ENCODE measurements around the gene PRR16.

The PRR16 gene

GRCh38 chr5:120567921-120568320 lies 103.8 kb downstream of the PRR16 start:
- Histone ChIP-seq H4K20me1 (ENCODE audit: low read depth, low read length) (no peaks in the 10 kb centered on the region), H3K9me2 (replicated peaks; ENCODE audit: insufficient read depth, low read length) (no peaks in the 10 kb centered on the region), H3K27me3 (ENCODE audit: low read length) (no peaks in the 10 kb centered on the region), H3K9me3 (ENCODE audit: insufficient read depth, low read length) (no peaks in the 10 kb centered on the region), H3K79me2 (ENCODE audit: insufficient read depth, low read length) (no peaks in the 10 kb centered on the region), H2AFZ (ENCODE audit: low read depth, low read length, severe bottlenecking) (no peak overlapping the region), H3K36me3 (ENCODE audit: low read length) (no peaks in the 10 kb centered on the region), H3K4me2 (ENCODE audit: low read depth, low read length, poor library complexity, severe bottlenecking) (no peak overlapping the region), H3F3A (ENCODE audit: insufficient read depth) (no peaks in the 10 kb centered on the region), H3K9ac (ENCODE audit: low read length) (no peak overlapping the region), H3K27ac (ENCODE audit: low read depth, low read length) (no peak overlapping the region), H3K4me3 (ENCODE audit: insufficient read depth, low read length, poor library complexity, severe bottlenecking) (no peak overlapping the region)
- no peak for TF ChIP-seq EZH2phosphoT487 (conservative IDR thresholded peaks at IDR 0.05; ENCODE audit: low read length)
- TF ChIP-seq CTCF (IDR thresholded peaks at IDR 0.05; ENCODE audit: insufficient read depth, low read length, poor library complexity, severe bottlenecking), result no peak

GRCh38 chr5:120568711-120569110 lies 104.6 kb downstream of the PRR16 start:
- TF ChIP-seq EZH2phosphoT487 (conservative IDR thresholded peaks at IDR 0.05; ENCODE audit: low read length) (no peak), CTCF (IDR thresholded peaks at IDR 0.05; ENCODE audit: insufficient read depth, low read length, poor library complexity, severe bottlenecking) (no peak)

GRCh38 chr5:120576588-120576987 lies 112.5 kb downstream of the PRR16 start:
- Histone ChIP-seq H3K9ac (ENCODE audit: low read length) (no peak overlapping the region), H3K27me3 (ENCODE audit: low read length) (no peaks in the 10 kb centered on the region), H3K9me2 (replicated peaks; ENCODE audit: insufficient read depth, low read length) (no peaks in the 10 kb centered on the region)

More at GRCh38 chr5:120568711-120569110, 104.6 kb downstream of the PRR16 start:
- Histone ChIP-seq H3K36me3 (ENCODE audit: low read length) (no peaks in the 10 kb centered on the region), H3K27me3 (ENCODE audit: low read length) (no peaks in the 10 kb centered on the region), H3K79me2 (ENCODE audit: insufficient read depth, low read length) (no peaks in the 10 kb centered on the region), H3K27ac (ENCODE audit: low read depth, low read length) (no peak overlapping the region), H3F3A (ENCODE audit: insufficient read depth) (no peaks in the 10 kb centered on the region), H3K9me2 (replicated peaks; ENCODE audit: insufficient read depth, low read length) (no peaks in the 10 kb centered on the region), H3K9me3 (ENCODE audit: insufficient read depth, low read length) (no peaks in the 10 kb centered on the region), H3K4me3 (ENCODE audit: insufficient read depth, low read length, poor library complexity, severe bottlenecking) (no peak overlapping the region), H2AFZ (ENCODE audit: low read depth, low read length, severe bottlenecking) (no peak overlapping the region), H3K4me2 (ENCODE audit: low read depth, low read length, poor library complexity, severe bottlenecking) (no peak overlapping the region), H3K9ac (ENCODE audit: low read length) (no peak overlapping the region), H4K20me1 (ENCODE audit: low read depth, low read length) (no peaks in the 10 kb centered on the region)

More at GRCh38 chr5:120576588-120576987, 112.5 kb downstream of the PRR16 start:
- Histone ChIP-seq H4K20me1 (ENCODE audit: low read depth, low read length) (no peaks in the 10 kb centered on the region), H2AFZ (ENCODE audit: low read depth, low read length, severe bottlenecking) (no peak overlapping the region), H3K36me3 (ENCODE audit: low read length) (no peaks in the 10 kb centered on the region), H3F3A (ENCODE audit: insufficient read depth) (no peaks in the 10 kb centered on the region), H3K4me2 (ENCODE audit: low read depth, low read length, poor library complexity, severe bottlenecking) (no peak overlapping the region), H3K4me3 (ENCODE audit: insufficient read depth, low read length, poor library complexity, severe bottlenecking) (no peak overlapping the region), H3K27ac (ENCODE audit: low read depth, low read length) (no peak overlapping the region), H3K79me2 (ENCODE audit: insufficient read depth, low read length) (no peaks in the 10 kb centered on the region), H3K9me3 (ENCODE audit: insufficient read depth, low read length) (no peaks in the 10 kb centered on the region)
- TF ChIP-seq EZH2phosphoT487 (conservative IDR thresholded peaks at IDR 0.05; ENCODE audit: low read length), result no peak
- TF ChIP-seq CTCF (IDR thresholded peaks at IDR 0.05; ENCODE audit: insufficient read depth, low read length, poor library complexity, severe bottlenecking), result no peak
